Measurements from ENCODE around the gene INCA1. TPM values are rescaled to one million over a fixed set of nuclear protein-coding genes. Genes with fewer than 3 reads are reported as not detected.

Gene INCA1
- total and polyA plus RNA-seq, 2 donors (not counting 3 experiments of a cell fraction or from before 2014, with no cell fraction given), result 0.71 to 1.0 TPM

DNA sequence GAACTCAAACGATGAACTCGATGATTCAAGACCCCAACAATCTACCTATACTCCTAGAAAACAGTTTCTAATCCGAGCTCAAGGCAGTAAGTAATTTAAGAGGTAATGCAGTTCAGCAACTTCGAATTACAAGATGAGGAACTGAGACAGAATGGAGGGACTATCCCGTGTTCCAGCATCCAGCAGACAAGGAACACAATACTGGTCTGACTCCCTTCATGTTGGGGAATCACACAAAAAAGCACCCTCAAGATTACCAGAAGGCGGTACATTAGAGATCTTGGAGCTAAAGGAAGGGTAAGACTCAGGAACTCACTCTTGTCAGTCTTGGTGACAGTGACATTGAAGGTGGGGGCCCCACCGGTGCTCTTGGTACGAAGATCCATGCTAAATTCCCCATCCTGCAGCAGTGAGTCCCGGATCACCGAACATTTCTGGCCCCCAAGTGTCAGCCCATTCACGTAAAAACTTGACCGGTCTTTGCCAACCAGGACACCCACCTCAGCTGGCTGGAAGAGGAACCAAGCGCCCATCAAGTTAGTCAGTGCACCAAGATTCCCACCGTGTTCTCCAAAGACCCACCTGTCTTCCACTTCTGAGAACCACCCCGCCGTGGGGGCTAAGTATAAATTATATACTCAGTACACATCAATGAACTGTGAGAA is 50.9 kb downstream of the INCA1 start:
- no peaks in the 10 kb centered on the region for H3K9me3 ChIP-seq (replicated peaks; ENCODE audit: control insufficient read depth, insufficient read depth, low read length)
- no peaks in the 10 kb centered on the region for H3K9me1 ChIP-seq (replicated peaks; ENCODE audit: control insufficient read depth, extremely low read depth, insufficient read depth, low read length)
- no peak for TF ChIP-seq POLR2A (IDR thresholded peaks at IDR 0.05; ENCODE audit: low read depth, low read length)
- TF ChIP-seq, protein P1, sequence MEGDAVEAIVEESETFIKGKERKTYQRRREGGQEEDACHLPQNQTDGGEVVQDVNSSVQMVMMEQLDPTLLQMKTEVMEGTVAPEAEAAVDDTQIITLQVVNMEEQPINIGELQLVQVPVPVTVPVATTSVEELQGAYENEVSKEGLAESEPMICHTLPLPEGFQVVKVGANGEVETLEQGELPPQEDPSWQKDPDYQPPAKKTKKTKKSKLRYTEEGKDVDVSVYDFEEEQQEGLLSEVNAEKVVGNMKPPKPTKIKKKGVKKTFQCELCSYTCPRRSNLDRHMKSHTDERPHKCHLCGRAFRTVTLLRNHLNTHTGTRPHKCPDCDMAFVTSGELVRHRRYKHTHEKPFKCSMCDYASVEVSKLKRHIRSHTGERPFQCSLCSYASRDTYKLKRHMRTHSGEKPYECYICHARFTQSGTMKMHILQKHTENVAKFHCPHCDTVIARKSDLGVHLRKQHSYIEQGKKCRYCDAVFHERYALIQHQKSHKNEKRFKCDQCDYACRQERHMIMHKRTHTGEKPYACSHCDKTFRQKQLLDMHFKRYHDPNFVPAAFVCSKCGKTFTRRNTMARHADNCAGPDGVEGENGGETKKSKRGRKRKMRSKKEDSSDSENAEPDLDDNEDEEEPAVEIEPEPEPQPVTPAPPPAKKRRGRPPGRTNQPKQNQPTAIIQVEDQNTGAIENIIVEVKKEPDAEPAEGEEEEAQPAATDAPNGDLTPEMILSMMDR (IDR thresholded peaks at IDR 0.05; ENCODE audit: extremely low read depth in 1 of 2, insufficient read depth in 1 of 2, low read depth in 1 of 2, low read length in 2 of 2), result no peak
- TF ChIP-seq POLR2AphosphoS5 (IDR thresholded peaks at IDR 0.05; ENCODE audit: insufficient read depth, low read depth, low read length), result no peak
- TF ChIP-seq GATA2 (IDR thresholded peaks at IDR 0.05; ENCODE audit: insufficient read depth, insufficient read length, low read depth, low read length), result no peak
- TF ChIP-seq MYC (IDR thresholded peaks at IDR 0.05; ENCODE audit: low read depth, low read length), result no peak
- TF ChIP-seq FOS (IDR thresholded peaks at IDR 0.05; ENCODE audit: borderline replicate concordance, insufficient read depth, low read length), result no peak
- H3K9ac ChIP-seq (replicated peaks; ENCODE audit: extremely low read depth, insufficient read depth, low read length), result peak overlapping the region; percentile 66
- dilution Hi-C loops (cut with MboI; ENCODE audit: extremely low pct_ligation_motif_present, low sequenced_read_pairs), result no loop called here
- no peak for DNase-seq (ENCODE audit: low read depth, low spot score)
- peak overlapping the region; percentile 86 to 99 (median 95) for H3K4me3 ChIP-seq (replicated peaks in 1 of 3; ENCODE audit: insufficient read depth in 1 of 3, low read depth in 1 of 3, low read length in 3 of 3)
- no peak overlapping the region for H3K27ac ChIP-seq (ENCODE audit: insufficient read depth, low read depth, low read length)
- H3K4me2 ChIP-seq (ENCODE audit: insufficient read depth, low read length), result peak overlapping the region; percentile 93
- ChIA-PET POLR2A (interaction anchor here (1.7 to 2.3 kb wide), 2 partner anchors 21 kb away, joined by 5 to 18 read pairs; partner anchors contain the start of gene SPAG7), CTCF (interaction anchor here (1.0 to 2.8 kb wide), 3 partner anchors 37 to 41 kb away, joined by 4 to 12 read pairs (median 8); partner anchors contain the start of gene CAMTA2)
- H3K4me1 ChIP-seq (ENCODE audit: control insufficient read depth, extremely low read depth, insufficient read depth, low read length), result peaks cover 31% of the 10 kb centered on the region
- intact Hi-C loops (cut with micrococcal nuclease), result loop anchor here (1.0 kb wide), 1 partner anchor 40 kb away; no protein-coding TSS in a partner anchor
- no peaks in the 10 kb centered on the region for H3K27me3 ChIP-seq (ENCODE audit: control insufficient read depth in 2 of 2, insufficient read depth in 2 of 2, low read length in 2 of 2)
- H4K20me1 ChIP-seq (replicated peaks; ENCODE audit: control insufficient read depth, extremely low read depth, insufficient read depth, low read length), result no peaks in the 10 kb centered on the region
- H3K79me2 ChIP-seq (ENCODE audit: control insufficient read depth, insufficient read depth, low read length), result peaks cover 68% of the 10 kb centered on the region
- FAIRE-seq, result peak; percentile 46
- H2AFZ ChIP-seq (ENCODE audit: low read depth, low read length), result no peak overlapping the region
- BruUV-seq (replicated peaks), result TSS peak; percentile 66
- H3K36me3 ChIP-seq (ENCODE audit: control insufficient read depth in 2 of 2, extremely low read depth in 1 of 2, insufficient read depth in 2 of 2, low read length in 2 of 2), result peaks cover 13 to 28% of the 10 kb centered on the region in 2 experiments
